A549 (cell line): Measurements from ENCODE around the gene ZNF865.

Experiments
- NFE2L2 ChIP-seq: fragments of 150-350 bp; conservative IDR thresholded peaks from 2 replicates; pipeline ENCODE4 v1.6.1; 2014; ENCODE audit warnings: low read length
- RARB ChIP-seq: fragments of 250-450 bp; sonication (Bioruptor Pico); IDR thresholded peaks from 2 replicates; pipeline ENCODE4 v1.8.0; 2021; ENCODE audit warnings: mild to moderate bottlenecking, moderate library complexity

DNA sequence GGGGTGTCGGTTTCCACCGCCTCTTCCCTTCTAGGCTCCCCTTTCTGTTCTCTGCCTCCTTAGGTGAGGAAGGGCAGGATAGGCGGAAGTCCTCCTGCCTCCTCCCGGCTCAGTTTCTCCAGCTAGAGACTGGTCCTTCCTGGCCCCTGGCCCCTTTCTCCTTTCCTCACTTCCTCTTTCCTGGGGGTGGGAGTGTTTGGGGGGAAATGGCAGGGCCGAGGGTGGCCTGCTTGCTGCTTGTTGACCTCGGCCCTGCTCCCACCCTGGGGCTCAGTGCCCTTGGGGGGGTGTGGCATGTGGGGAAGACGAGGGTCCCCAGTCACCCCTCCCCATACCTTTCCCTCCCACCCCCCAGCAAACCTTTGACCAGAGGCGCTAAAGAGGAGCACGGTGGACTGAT is 54.4 kb downstream of the ZNF865 start:
- TF ChIP-seq NFE2L2 (no peak), RARB (CRISPR knock-in tag) (no peak)
